Measurements from ENCODE around the gene SIVA1.

Gene SIVA1

GRCh38 chr14:104732355-104732804 lies 20.6 kb upstream of the SIVA1 start:
- DNase-seq (ENCODE audit: low read depth, low spot score): no peak

DNA sequence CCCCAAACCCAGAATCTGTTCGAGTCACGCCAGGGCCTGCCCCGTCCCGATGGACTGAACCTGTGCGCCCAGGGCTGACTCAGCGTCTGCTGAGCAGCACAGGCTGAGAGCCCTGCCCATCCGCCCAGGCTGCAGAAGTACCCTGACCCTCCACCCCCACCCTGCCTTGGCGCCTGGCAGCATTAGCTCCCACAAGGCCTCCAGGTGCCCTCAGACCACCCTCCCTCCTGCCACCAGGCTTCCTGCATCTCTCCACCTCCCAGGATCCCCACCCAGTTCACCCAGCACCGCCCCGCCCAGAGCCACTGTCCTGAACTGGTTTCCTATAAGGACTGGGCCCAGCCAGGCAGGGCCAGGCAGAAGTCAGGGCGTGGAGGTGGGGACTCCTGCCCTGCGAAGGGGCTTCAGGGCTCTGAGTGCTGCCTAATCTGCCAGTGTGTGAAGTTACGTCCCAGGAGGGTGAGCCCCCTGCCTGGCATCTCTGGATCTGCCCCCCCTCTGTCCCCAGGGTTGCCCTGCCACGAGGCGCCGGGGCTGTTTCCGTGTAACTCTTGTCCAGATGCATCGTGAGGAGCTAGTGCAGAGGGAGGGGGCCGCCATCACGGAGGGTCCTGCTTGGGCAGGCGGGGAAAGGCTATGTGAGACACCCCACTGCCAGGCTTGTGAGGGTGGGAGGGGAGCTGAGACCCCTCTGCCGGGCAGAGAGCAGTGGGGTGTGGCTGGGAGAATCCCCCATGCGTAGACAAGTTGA lies 19.8 kb upstream of the SIVA1 start:
- DNase-seq (ENCODE audit: low read depth, low spot score): no peak
- no peak overlapping the region for H3K4me3 ChIP-seq (ENCODE audit: low read length)

More at GRCh38 chr14:104732355-104732804, 20.6 kb upstream of the SIVA1 start:
- no peak overlapping the region for H3K4me3 ChIP-seq (ENCODE audit: low read length)

- H3K4me3 ChIP-seq (ENCODE audit: low read length): no peak overlapping the region
- no peak for DNase-seq (ENCODE audit: low read depth, low spot score)
Observed at GRCh38 chr14:104734051-104734587, 18.8 kb upstream of the SIVA1 start.

- H3K4me3 ChIP-seq (ENCODE audit: low read length): no peak overlapping the region
Observed at GRCh38 chr14:104734601-104734990, 18.4 kb upstream of the SIVA1 start.

GRCh38 chr14:104734991-104735779 lies 17.8 kb upstream of the SIVA1 start:
- no peak for DNase-seq (ENCODE audit: low read depth, low spot score)
- H3K4me3 ChIP-seq (ENCODE audit: low read length): no peak overlapping the region

More at GRCh38 chr14:104734601-104734990, 18.4 kb upstream of the SIVA1 start:
- DNase-seq (ENCODE audit: low read depth, low spot score): no peak

DNA sequence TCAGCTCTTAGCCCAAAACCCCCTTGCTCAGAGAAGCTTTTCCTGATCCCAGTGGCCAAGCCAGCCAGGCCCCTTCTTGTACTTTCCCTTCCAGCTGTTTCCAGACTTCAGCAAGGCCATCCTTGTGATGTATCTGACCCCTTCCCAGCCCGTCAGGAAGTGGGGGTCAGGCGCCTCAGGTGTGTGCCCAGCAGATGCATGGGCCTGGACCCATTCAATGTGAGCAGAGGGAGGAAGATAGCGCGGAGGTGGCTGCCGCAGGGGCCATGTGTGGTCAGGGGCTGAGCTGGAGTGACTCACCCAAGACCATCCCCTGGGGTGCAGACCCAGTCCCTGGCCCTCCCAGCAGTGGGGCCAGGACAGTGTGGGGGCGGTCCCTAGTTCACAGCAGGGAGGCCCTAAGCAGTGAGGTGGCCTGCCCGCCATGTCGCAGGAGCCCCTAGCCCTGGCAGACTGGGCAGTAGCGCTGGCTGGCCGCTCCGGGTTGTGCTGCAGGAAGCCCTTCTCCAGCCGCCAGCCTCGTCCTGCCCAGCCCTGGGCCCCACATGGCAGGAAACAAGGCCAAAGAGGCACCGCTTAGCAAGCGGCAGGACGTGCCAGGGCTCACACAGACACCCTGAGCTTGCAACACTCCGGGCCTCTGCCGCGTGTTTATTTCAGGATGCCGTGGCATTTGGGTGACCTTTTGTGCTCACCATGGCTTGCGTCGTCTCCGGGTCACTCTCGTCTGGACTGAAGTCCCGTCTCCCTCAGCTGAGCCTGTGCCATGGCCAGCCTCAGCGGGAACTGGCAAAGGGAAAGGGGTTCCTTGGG lies 16.9 kb upstream of the SIVA1 start:
- DNase-seq (ENCODE audit: low read depth, low spot score): no peak
- H3K4me3 ChIP-seq (ENCODE audit: low read length): no peak overlapping the region

DNA sequence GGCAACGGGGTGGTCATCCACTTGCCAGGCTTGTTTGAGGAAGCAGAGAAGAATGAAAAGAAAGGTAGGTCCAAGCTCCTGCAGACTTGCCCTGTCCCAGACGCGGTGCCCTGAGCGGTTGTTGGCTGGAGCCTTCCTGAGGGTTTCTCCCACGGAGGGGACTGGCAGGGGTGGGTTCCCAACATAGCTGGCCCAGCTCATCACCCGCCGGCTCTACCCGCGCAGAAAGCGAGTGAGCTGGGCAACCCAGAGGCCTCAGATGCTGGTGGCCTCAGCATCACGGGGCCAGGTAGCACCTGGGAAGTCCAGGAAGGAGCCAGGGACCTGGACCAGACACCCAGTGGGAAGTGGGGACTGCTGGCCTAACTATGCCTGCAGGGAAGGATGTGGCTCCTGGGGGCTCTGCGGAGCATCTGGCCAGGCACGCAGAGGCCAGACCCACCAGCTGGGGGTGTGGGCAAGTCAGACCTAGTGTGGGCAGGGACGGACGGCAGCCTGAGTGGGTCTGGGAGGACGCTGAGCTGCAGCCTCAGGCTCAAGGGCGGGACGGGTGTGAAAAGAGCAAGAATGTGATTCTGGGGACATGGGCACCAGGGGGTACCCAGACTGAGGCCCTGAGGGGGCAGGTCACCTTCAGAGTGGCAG lies 14.4 kb upstream of the SIVA1 start:
- no peak overlapping the region for H3K4me3 ChIP-seq (ENCODE audit: low read length)
- DNase-seq (ENCODE audit: low read depth, low spot score): no peak

DNA sequence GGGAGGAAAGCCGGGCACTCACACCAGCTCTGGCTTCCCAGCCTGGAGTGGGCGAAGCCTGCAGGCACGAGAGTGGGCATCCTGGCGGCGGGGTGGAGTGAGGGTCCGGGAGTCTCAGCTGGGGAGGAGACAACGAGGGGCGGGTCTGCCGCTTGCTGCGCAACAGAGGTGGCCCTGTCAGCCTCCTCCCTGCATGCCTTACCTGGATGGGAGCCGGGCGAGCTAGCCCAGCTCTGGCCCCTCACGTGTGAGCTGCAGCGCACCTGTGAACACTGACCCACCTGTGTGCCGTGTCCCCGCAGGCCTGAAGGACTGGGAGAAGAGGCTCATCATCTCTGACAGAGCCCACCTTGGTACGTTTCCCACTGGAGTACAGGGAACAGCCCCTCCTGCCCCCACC lies 13.9 kb upstream of the SIVA1 start:
- DNase-seq (ENCODE audit: low read depth, low spot score): no peak

DNA sequence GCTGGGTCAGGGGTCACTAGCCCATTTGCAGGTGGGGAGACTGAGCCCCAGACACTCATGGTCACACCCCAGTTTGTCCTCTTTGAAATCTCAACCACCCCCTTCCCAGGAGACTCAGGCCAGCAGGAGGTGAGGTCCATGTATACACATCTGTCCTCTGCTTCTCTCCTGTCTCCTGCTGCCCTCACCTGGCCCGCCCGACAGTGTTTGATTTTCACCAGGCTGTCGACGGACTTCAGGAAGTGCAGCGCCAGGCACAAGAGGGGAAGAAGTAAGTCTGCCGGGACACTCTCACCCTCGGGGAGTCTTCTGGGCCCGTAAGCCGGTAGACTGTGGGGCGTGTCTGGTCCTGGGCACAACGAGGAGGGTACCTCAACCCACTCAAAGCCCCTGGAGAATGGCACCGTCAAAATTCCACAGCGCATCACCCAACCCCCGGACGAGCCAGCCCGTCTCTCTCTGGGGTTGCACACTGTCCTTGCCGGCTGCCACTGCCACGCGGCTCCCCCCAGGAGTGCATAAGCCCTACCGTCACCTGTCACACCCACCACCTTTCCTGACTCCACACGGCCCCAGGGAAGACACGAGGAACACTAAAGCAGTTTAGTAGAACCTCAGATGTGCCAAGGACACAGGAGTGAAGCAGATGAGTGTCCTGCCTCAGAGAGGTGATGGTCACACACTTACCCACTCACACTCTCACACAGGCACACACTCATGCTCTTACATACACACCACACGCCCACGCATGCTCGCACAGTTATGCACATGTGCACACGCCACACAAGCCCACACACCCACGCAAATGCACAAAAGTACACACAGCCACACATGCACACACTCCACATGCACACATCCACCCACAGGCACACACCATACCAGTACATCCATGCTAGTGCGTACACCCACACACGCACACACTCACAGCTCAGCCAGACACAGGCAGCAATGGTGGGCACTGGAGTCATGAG lies 13.1 kb upstream of the SIVA1 start:
- no peak for DNase-seq (ENCODE audit: low read depth, low spot score)
- H3K4me3 ChIP-seq (ENCODE audit: low read length): no peak overlapping the region

More for the DNA sequence above, 13.9 kb upstream of the SIVA1 start:
- H3K4me3 ChIP-seq (ENCODE audit: low read length): no peak overlapping the region

GRCh38 chr14:104741108-104741802 lies 11.7 kb upstream of the SIVA1 start:
- no peak for DNase-seq (ENCODE audit: low read depth, low spot score)
- no peak overlapping the region for H3K4me3 ChIP-seq (ENCODE audit: low read length)

- no peak overlapping the region for H3K4me3 ChIP-seq (ENCODE audit: low read length)
- no peak for DNase-seq (ENCODE audit: low read depth, low spot score)
Observed at GRCh38 chr14:104741803-104742251, 11.1 kb upstream of the SIVA1 start.

DNA sequence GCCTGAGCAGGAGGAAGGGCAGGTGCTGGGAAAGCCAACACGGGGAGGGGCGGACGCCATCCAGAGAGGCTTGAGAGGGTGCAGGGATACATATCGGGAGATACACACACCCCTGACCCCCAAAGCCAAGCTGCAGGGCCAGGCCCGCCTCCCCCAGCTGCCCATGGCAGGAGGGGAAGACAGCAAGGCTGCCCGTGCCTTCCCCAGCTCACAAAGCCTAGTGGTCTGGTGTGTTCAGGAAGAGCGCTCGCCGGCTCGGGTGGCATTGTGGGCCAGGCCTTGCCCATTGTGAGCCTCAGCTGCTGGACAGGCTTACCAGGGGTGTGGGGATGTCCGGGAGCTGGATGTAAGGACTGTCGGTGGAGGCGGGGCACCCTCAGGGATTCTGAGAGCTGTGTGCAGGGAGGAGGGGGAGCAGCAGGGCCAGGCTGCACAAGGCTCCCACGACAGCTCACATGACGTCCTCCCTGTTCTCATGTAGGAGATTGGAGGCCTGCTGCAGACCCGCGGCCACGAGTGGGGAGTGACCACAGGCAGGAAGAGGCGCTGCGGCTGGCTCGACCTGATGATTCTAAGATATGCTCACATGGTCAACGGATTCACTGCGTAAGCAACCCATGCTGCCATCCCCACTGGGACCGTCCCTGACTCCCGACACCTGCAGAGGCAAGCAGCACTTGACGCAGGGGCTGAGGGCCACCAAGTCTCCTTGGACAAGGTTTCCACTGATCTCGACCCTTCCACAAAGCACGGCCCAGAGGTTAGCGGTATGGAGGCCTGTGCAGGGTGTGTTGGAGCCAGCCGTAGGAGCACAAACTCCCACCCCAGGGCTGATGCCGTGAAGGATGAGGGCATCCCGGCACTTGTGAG lies 10.1 kb upstream of the SIVA1 start:
- no peak for DNase-seq (ENCODE audit: low read depth, low spot score)
- H3K4me3 ChIP-seq (ENCODE audit: low read length): no peak overlapping the region

GRCh38 chr14:104743461-104744380 lies 9.2 kb upstream of the SIVA1 start:
- DNase-seq (ENCODE audit: low read depth, low spot score): no peak
- H3K4me3 ChIP-seq (ENCODE audit: low read length): no peak overlapping the region

- no peak overlapping the region for H3K4me3 ChIP-seq (ENCODE audit: low read length)
- DNase-seq (ENCODE audit: low read depth, low spot score): no peak
Observed at GRCh38 chr14:104744484-104744883, 8.5 kb upstream of the SIVA1 start.

DNA sequence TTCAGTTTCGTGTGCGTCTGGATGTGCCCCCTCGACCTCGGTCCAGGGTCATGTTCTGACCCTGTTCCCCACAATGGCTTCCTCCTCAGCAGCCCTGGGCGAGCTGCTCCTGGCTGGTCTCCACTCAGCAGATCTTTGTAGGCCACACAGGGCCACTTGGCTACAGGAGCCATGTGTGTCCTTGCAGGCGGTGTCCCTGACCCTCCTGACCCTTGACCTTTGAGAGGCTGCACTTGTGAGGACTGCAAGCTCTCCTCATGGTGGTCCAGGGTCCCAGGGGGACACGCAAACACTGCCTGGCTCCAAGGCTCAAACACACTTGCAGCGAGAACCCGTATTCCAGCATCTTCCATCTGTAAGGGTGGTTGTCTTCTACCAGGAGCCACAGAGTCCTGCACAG lies 7.5 kb upstream of the SIVA1 start:
- no peak for DNase-seq (ENCODE audit: low read depth, low spot score)
- no peak overlapping the region for H3K4me3 ChIP-seq (ENCODE audit: low read length)

Data from Jurkat, Clone E6-1 (cell line).